H9 (cell line): ENCODE data around the gene TPCN2. TPM values are rescaled to one million over a fixed set of nuclear protein-coding genes. Genes with fewer than 3 reads are reported as not detected.

ENCODE experiments used
- DNase-seq: peaks from one replicate; pipeline ENCODE4 v3.0.0-alpha.2; 2017
- H2AFZ ChIP-seq: one replicate; pipeline ENCODE4 v1.6.1; 2013; ENCODE audit warnings: mild to moderate bottlenecking, low read length, control low read depth, moderate library complexity
- H2AK5ac ChIP-seq: 2 replicates; pipeline ENCODE4 v1.6.1; 2013; ENCODE audit warnings: low read length, control low read depth, mixed read lengths; ENCODE audit not compliant: insufficient read length
- H2BK120ac ChIP-seq: one replicate; pipeline ENCODE4 v1.6.1; 2013; ENCODE audit warnings: low read depth, mild to moderate bottlenecking, low read length, control low read depth, inconsistent platforms; ENCODE audit not compliant: poor library complexity, severe bottlenecking
- H2BK12ac ChIP-seq: 2 replicates; pipeline ENCODE4 v1.6.1; 2013; ENCODE audit warnings: low read length, control low read depth, mixed read lengths, low read depth; ENCODE audit not compliant: insufficient read length
- H2BK15ac ChIP-seq: 2 replicates; pipeline ENCODE4 v1.6.1; 2013; ENCODE audit warnings: low read depth, low read length, control low read depth
- H2BK20ac ChIP-seq: one replicate; pipeline ENCODE4 v1.6.1; 2013; ENCODE audit warnings: low read depth, mild to moderate bottlenecking, low read length, control low read depth, inconsistent platforms; ENCODE audit not compliant: poor library complexity, severe bottlenecking
- H2BK5ac ChIP-seq: 2 replicates; pipeline ENCODE4 v1.6.1; 2013; ENCODE audit warnings: low read length, control low read depth, mixed read lengths; ENCODE audit not compliant: insufficient read length
- H3K14ac ChIP-seq: 2 replicates; pipeline ENCODE4 v1.6.1; 2013; ENCODE audit warnings: low read length, control low read depth; ENCODE audit not compliant: insufficient read depth
- H3K18ac ChIP-seq: 2 replicates; pipeline ENCODE4 v1.6.1; 2013; ENCODE audit warnings: low read depth, mild to moderate bottlenecking, mixed read lengths, low read length, control low read depth; ENCODE audit not compliant: insufficient read length
- H3K23ac ChIP-seq: 2 replicates; pipeline ENCODE4 v1.6.1; 2013; ENCODE audit warnings: low read length, control low read depth, mixed read lengths, low read depth; ENCODE audit not compliant: insufficient read length
- H3K23me2 ChIP-seq: 2 replicates; pipeline ENCODE4 v1.6.1; 2013; ENCODE audit warnings: low read depth, mild to moderate bottlenecking, mixed read lengths, low read length, control low read depth; ENCODE audit not compliant: insufficient read length, poor library complexity, severe bottlenecking
- H3K27ac ChIP-seq: 2 replicates; pipeline ENCODE4 v1.5.1; 2013; ENCODE audit warnings: low read length, control low read depth, mixed read lengths, low read depth; ENCODE audit not compliant: insufficient read length
- H3K27me3 ChIP-seq: 2 replicates; pipeline ENCODE4 v1.6.1; 2013; ENCODE audit warnings: low read length, control low read depth, inconsistent platforms; ENCODE audit not compliant: insufficient read depth
- H3K4ac ChIP-seq: 2 replicates; pipeline ENCODE4 v1.6.1; 2013; ENCODE audit warnings: low read depth, mild to moderate bottlenecking, control low read depth, inconsistent platforms, low read length, moderate library complexity
- H3K4me1 ChIP-seq: 2 replicates; pipeline ENCODE4 v1.6.1; 2013; ENCODE audit warnings: low read length, control low read depth, inconsistent platforms; ENCODE audit not compliant: insufficient read depth
- H3K4me2 ChIP-seq: 2 replicates; pipeline ENCODE4 v1.6.1; 2013; ENCODE audit warnings: low read length, control low read depth, mixed read lengths; ENCODE audit not compliant: insufficient read length, insufficient read depth
- H3K56ac ChIP-seq: 2 replicates; pipeline ENCODE4 v1.6.1; 2013; ENCODE audit warnings: low read depth, mild to moderate bottlenecking, mixed read lengths, low read length, control low read depth; ENCODE audit not compliant: insufficient read length
- H3K79me1 ChIP-seq: 2 replicates; pipeline ENCODE4 v1.6.1; 2013; ENCODE audit warnings: low read depth, mild to moderate bottlenecking, moderate library complexity, low read length, control low read depth, inconsistent platforms; ENCODE audit not compliant: insufficient read depth, poor library complexity, severe bottlenecking
- H3K79me2 ChIP-seq: 2 replicates; pipeline ENCODE4 v1.6.1; 2013; ENCODE audit warnings: low read length, control low read depth, inconsistent platforms; ENCODE audit not compliant: insufficient read depth
- H3K9ac ChIP-seq: 2 replicates; pipeline ENCODE4 v1.6.1; 2013; ENCODE audit warnings: low read length, control low read depth, mixed read lengths; ENCODE audit not compliant: insufficient read length; ENCODE audit errors: extremely low read depth
- H3K9me3 ChIP-seq: one replicate; pipeline ENCODE4 v1.6.1; 2013; ENCODE audit warnings: low read depth, low read length, inconsistent platforms; ENCODE audit not compliant: control insufficient read depth
- H3T11ph ChIP-seq: one replicate; pipeline ENCODE4 v1.6.1; 2013; ENCODE audit warnings: mild to moderate bottlenecking, low read length, control low read depth, inconsistent platforms
- H4K20me1 ChIP-seq: one replicate; pipeline ENCODE4 v1.6.1; 2013; ENCODE audit not compliant: control insufficient read depth, insufficient read length, insufficient read depth
- H4K5ac ChIP-seq: 2 replicates; pipeline ENCODE4 v1.6.1; 2013; ENCODE audit warnings: low read depth, mild to moderate bottlenecking, mixed read lengths, low read length, control low read depth; ENCODE audit not compliant: insufficient read length
- H4K8ac ChIP-seq: replicated peaks from 2 replicates; pipeline ENCODE4 v1.6.1; 2013; ENCODE audit warnings: low read length, control low read depth, mixed read lengths, low read depth; ENCODE audit not compliant: insufficient read length
- H4K91ac ChIP-seq: 2 replicates; pipeline ENCODE4 v1.6.1; 2013; ENCODE audit warnings: low read depth, mild to moderate bottlenecking, moderate library complexity, mixed read lengths, low read length, control low read depth; ENCODE audit not compliant: insufficient read length
- H3K27ac Mint-ChIP-seq, 3 experiments: 2 replicates in 2 of 3; 3 replicates in 1 of 3; pipeline ENCODE4 v1.8.0; 2020 to 2021; ENCODE audit warnings: mixed read lengths in 3 of 3, mild to moderate bottlenecking in 1 of 3, moderate library complexity in 1 of 3
- H3K27me3 Mint-ChIP-seq: 2 replicates; pipeline ENCODE4 v1.8.0; 2021; ENCODE audit warnings: low read depth, mild to moderate bottlenecking, moderate library complexity, mixed read lengths
- H3K36me3 Mint-ChIP-seq, 3 experiments: 2 replicates in 2 of 3; 3 replicates in 1 of 3; pipeline ENCODE4 v1.8.0; 2020 to 2021; ENCODE audit warnings: low read depth in 3 of 3, mixed read lengths in 3 of 3; ENCODE audit not compliant: insufficient read depth in 1 of 3
- H3K4me1 Mint-ChIP-seq, 2 experiments: 2 replicates each; pipeline ENCODE4 v1.8.0; 2020; ENCODE audit warnings: mixed read lengths in 2 of 2
- H3K4me3 Mint-ChIP-seq, 2 experiments: 2 replicates in 1 of 2; 3 replicates in 1 of 2; pipeline ENCODE4 v1.8.0; 2020 to 2021; ENCODE audit warnings: mild to moderate bottlenecking in 2 of 2, mixed read lengths in 2 of 2, moderate library complexity in 1 of 2
- H3K9me3 Mint-ChIP-seq, 2 experiments: 2 replicates in 1 of 2; 3 replicates in 1 of 2; pipeline ENCODE4 v1.8.0; 2020; ENCODE audit warnings: mild to moderate bottlenecking in 2 of 2, mixed read lengths in 2 of 2, moderate library complexity in 1 of 2
- CTCF ChIP-seq: fragments of 200-600 bp; sonication (generic); conservative IDR thresholded peaks from 3 replicates; pipeline ENCODE4 v1.8.0; 2021; ENCODE audit warnings: antibody characterized with exemption, mild to moderate bottlenecking
- WGBS: extraction: QIAGEN DNeasy Blood & Tissue Kit; methylation state at CpG from one replicate; pipeline ENCODE4 v1.1.7; 2013; ENCODE audit warnings: missing lambda C conversion rate, low lambda C conversion rate, mixed read lengths; ENCODE audit not compliant: insufficient read length; ENCODE audit errors: extremely low coverage; 5-methylcytosine and 5-hydroxymethylcytosine counted together
- total RNA-seq: library from RNA; stranded (reverse); gene quantifications from 2 replicates; pipeline ENCODE4 v1.2.1, GENCODE V29; 2021

The TPCN2 gene
- total RNA-seq, 1 experiment from 2014 or later, result 16.8 TPM

GRCh38 chr11:69101115-69101791 is 52.5 kb downstream of the TPCN2 start:
- Histone ChIP-seq H3K9me3 (no peaks in the 10 kb centered on the region), H4K20me1 (no peaks in the 10 kb centered on the region), H3K4me2 (no peak overlapping the region), H4K5ac (no peak overlapping the region), H3K14ac (no peak overlapping the region), H2AK5ac (no peak overlapping the region), H3T11ph (no peak overlapping the region), H3K4me1 (no peaks in the 10 kb centered on the region), H3K79me1 (no peaks in the 10 kb centered on the region), H3K18ac (no peak overlapping the region), H2BK15ac (no peak overlapping the region), H3K4ac (no peak overlapping the region), H2AFZ (no peak overlapping the region), H2BK120ac (no peak overlapping the region), H2BK5ac (no peak overlapping the region), H3K56ac (no peak overlapping the region), H4K8ac (no peak overlapping the region), H2BK20ac (no peak overlapping the region), H2BK12ac (no peak overlapping the region), H3K23me2 (no peaks in the 10 kb centered on the region), H4K91ac (no peak overlapping the region), H3K79me2 (no peaks in the 10 kb centered on the region), H3K27me3 (no peaks in the 10 kb centered on the region), H3K9ac (no peak overlapping the region), H3K27ac (no peak overlapping the region), H3K23ac (no peak overlapping the region)
- peak; percentile 88 for DNase-seq
- Mint-ChIP-seq H3K27ac (no peak overlapping the region), H3K9me3 (no peaks in the 10 kb centered on the region), H3K4me1 (peaks cover 2 to 21% of the 10 kb centered on the region in 2 experiments; a peak in 3 of 4 replicates), H3K4me3 (no peak overlapping the region; a peak in 1 of 5 replicates), H3K27me3 (no peaks in the 10 kb centered on the region; the same call in 1 of the 2 replicates), H3K36me3 (no peaks in the 10 kb centered on the region)
- peak; percentile 99 for TF ChIP-seq CTCF
- WGBS, result no CpG with 5 or more reads among the region's 14 CpGs
